ENCODE results near the gene ZCRB1.

Gene ZCRB1

GRCh38 chr12:42281844-42282243 is 44.0 kb downstream of the ZCRB1 start:
- DNase-seq (ENCODE audit: low read depth in 1 of 2, low spot score in 1 of 2), result no peak

GRCh38 chr12:42281278-42281677 is 44.6 kb downstream of the ZCRB1 start:
- no peak for DNase-seq (ENCODE audit: low read depth in 1 of 2, low spot score in 1 of 2)

GRCh38 chr12:42278128-42278510 is 47.8 kb downstream of the ZCRB1 start:
- DNase-seq (ENCODE audit: low read depth in 1 of 2, low spot score in 1 of 2), result no peak

- no peak for DNase-seq (ENCODE audit: low read depth in 1 of 2, low spot score in 1 of 2)
Measured at GRCh38 chr12:42277396-42278127, 48.3 kb downstream of the ZCRB1 start.

GRCh38 chr12:42275499-42275898 is 50.4 kb downstream of the ZCRB1 start:
- DNase-seq (ENCODE audit: low read depth in 1 of 2, low spot score in 1 of 2), result no peak

- no peak for DNase-seq (ENCODE audit: low read depth in 1 of 2, low spot score in 1 of 2)
Measured at GRCh38 chr12:42273706-42274105, 52.2 kb downstream of the ZCRB1 start.

- no peak for DNase-seq (ENCODE audit: low read depth in 1 of 2, low spot score in 1 of 2)
Measured at GRCh38 chr12:42270596-42270995, 55.3 kb downstream of the ZCRB1 start.

- no peak for DNase-seq (ENCODE audit: low read depth in 1 of 2, low spot score in 1 of 2)
Measured at GRCh38 chr12:42267413-42268190, 58.3 kb downstream of the ZCRB1 start.

GRCh38 chr12:42266579-42267230 is 59.2 kb downstream of the ZCRB1 start:
- DNase-seq (ENCODE audit: low read depth in 1 of 2, low spot score in 1 of 2), result no peak

- no peak for DNase-seq (ENCODE audit: low read depth in 1 of 2, low spot score in 1 of 2)
Measured at GRCh38 chr12:42262271-42262670, 63.6 kb downstream of the ZCRB1 start.
